H4 (cell line): ENCODE data around the gene FAM131B. TPM values are rescaled to one million over a fixed set of nuclear protein-coding genes. Genes with fewer than 3 reads are reported as not detected.
A peak's percentile ranks its signal among the peaks of the same experiment; 100 is the strongest.

Experiments
- DNase-seq: peaks from one replicate; pipeline ENCODE4 v3.0.0-alpha.2; 2015; ENCODE audit warnings: low spot score
- total RNA-seq: library from RNA; depleted of rRNA; stranded (reverse); fragments of >200 nt; shearing (Covaris generic); gene quantifications from 2 replicates; pipeline ENCODE4 v1.2.3, GENCODE V29; 2014

Gene FAM131B
- total RNA-seq, 1 experiment from 2014 or later: 2.0 TPM

- no peak for DNase-seq
Measured at GRCh38 chr7:143382791-143383641, 20.5 kb upstream of the FAM131B start.

DNA sequence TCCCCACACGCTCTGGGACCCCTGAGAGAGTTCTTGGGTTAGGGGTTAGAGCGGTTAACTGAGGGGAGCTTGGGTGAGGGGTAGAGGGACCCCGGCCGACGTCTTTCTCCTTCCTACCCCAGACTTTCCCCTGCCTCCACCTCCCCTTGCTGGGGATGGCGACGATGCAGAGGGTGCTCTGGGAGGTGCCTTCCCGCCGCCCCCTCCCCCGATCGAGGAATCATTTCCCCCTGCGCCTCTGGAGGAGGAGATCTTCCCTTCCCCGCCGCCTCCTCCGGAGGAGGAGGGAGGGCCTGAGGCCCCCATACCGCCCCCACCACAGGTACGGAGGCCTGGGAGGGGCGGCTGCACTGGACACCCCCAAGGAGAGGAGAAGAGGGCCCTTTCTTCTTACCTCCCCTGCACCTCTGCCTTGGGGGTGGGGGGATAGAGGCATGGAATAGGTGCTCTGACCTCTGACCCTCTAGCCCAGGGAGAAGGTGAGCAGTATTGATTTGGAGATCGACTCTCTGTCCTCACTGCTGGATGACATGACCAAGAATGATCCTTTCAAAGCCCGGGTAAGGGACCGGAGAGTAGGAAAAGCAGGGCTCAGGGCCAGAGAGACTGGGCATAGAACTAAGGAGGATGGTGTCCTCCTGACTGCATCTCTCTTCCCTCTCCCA lies 19.7 kb upstream of the FAM131B start:
- DNase-seq: no peak

- DNase-seq: peak; percentile 63
Measured at GRCh38 chr7:143381427-143382125, 19.1 kb upstream of the FAM131B start.

GRCh38 chr7:143380646-143381426 lies 18.3 kb upstream of the FAM131B start, which contains the start of gene ZYX:
Gene ZYX (plus strand): TSS chr7:143381345. CDS start chr7:143381572, 227 bp downstream.
- peak; percentile 89 for DNase-seq

GRCh38 chr7:143380260-143380645 lies 17.7 kb upstream of the FAM131B start:
- DNase-seq: peak; percentile 83

- DNase-seq: no peak
Measured at GRCh38 chr7:143379611-143380259, 17.2 kb upstream of the FAM131B start.

DNA sequence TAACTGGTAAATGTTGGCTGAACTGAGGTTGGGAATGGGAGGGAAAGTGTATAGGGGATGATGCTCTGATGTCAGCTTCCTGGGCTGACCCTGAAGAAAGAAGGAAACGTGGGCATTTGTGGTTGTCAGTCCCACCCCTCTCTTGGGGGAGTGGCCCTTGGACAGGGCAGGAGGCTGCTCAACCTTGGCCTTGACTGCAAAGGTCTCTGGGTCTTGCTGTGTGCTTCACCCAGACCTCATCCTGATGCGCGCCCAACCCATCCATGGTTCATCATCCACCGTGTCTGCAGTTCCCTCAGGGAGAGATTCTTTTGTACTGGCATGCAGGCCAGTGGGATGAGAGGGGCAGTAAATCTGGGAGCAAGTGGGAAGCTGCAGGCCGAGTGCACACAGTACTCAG lies 13.9 kb upstream of the FAM131B start:
- DNase-seq: no peak

DNA sequence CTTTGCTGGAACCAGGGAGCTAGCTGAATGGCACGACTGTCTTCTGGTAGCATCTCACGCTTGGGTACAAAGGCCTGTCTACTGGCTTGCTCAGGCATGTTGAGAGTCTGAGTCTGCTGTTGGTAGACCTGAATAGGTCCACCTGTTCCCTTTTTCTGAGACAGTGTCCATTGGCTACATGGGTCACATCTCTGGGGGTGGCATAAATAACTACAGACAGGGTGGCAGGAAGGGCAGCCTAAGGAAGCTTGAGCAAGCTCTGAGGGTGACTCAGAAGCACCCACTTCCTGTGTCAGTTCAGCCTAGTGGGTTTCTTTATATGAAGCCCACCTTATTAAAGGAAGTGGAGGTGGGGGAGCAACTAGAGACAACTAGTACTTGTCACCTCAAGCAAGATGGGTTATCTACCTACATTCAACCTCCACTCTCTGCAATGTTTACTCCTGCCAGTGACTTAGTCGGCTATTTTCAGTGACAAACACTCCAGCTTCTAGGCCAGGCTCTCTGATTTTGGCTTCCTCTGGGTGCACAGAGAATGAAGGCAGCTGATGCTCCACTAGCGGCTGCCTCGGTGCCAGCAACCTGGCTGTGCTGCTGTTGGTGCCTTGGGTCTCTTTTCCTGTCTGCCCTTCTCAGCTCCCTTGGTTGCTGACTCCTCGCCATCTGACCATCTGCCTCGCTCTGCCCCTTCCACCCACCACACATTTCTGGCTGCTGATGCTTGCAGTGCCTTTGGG lies 13.0 kb upstream of the FAM131B start:
- DNase-seq: no peak

DNA sequence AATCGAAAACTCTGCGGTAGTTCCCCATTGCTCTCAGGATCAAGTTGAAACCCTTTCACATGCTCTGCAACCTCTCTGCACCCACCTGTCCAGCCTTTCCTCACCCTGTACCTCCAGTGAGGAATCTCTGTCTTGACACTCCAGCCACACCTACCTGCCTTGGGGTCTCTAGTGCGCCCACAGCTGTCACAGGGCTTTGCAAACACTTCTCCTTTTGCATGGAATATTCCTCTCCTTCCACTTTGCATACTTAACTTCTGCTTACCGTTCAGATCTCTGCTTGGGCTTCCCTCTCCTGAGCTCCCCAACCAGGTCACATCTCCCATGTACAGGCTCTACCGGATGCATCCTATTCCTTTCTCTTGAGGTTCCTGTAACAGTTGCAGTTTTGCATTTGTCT lies 12.0 kb upstream of the FAM131B start:
- DNase-seq: no peak

DNA sequence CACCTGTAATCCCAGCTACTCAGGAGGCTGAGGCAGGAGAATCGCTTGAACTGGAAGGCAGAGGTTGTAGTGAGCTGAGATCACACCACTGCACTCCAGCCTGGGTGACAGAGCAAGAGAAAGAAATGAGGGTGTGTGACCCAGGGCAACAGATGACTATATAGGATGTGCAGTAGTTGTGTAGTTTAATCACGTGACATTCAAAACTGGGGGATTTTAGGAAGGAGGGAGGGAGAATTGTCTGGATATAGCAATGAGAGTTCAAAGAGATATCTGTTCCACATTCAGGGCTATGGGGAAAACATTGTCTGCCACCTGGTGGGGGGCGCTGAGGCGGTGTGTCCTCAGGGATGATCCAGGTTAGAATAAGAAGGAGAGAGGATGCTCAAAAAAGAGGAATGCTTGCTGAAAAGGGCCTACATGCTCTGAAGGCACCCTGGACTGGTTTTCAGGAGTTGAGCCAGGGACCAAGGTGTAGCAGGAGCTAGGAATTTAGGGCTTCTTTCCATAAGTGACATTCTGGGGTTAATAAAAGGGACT lies 10.8 kb upstream of the FAM131B start:
- no peak for DNase-seq

DNA sequence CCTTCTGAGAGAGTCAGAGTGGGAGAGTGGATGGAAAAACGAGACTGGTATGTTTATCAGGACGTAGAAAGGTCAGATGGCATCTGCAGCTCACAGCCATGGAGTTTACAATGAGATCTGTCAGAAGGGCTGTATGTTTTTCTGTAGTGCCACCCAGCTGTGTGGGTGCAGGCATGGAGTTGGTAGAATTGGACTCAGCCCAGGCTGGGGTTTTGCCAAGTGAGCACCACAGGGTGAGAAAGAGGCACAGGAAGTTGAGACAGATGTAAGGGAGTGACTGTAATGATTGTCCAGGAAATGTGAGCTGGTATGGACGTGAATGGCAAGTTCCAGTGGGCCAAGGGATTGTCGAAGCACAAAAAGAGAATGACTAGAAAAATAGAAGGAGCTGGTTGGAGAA lies 9.6 kb upstream of the FAM131B start:
- peak; percentile 86 for DNase-seq

GRCh38 chr7:143369678-143370651 lies 7.5 kb upstream of the FAM131B start:
- DNase-seq: no peak

GRCh38 chr7:143368387-143368786 lies 5.9 kb upstream of the FAM131B start:
- no peak for DNase-seq

GRCh38 chr7:143367972-143368371 lies 5.5 kb upstream of the FAM131B start:
- peak; percentile 91 for DNase-seq

GRCh38 chr7:143363016-143363937 lies 764 bp upstream of the FAM131B start:
- DNase-seq: no peak

DNA sequence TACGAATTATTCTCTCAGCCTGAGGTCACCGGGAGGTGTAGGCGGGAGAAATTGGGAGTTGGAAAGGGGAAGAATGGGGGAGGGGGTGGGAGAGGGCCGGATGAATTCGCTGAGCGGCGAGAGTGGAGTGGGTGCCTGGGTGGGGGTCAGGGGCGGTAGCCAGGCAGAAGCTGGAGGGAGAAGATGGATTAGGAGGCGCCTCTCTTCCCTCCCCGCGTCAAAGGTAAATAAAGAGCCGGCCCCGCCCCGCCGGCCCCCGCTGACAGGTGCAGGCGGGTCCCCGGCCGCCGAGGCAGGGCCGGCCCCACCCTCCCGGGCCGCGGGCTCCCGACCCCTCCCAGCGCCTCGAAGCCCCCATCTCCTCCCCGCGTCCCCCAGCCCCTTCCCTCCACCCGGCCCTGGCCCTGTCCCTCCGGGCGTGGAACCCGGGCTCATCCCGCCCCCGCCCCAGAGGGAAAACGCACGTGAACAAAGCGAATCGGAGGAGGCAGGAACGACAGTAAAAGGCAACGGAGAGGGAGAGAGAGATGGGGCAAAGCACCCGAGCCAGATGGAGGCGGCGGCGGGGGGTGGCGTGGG lies 872 bp downstream of the FAM131B start:
- no peak for DNase-seq

GRCh38 chr7:143360788-143361551 lies 1.5 kb downstream of the FAM131B start:
- no peak for DNase-seq
